Measurements from ENCODE around the gene NETO1. TPM values are rescaled to one million over a fixed set of nuclear protein-coding genes. Genes with fewer than 3 reads are reported as not detected.

Gene NETO1

DNA sequence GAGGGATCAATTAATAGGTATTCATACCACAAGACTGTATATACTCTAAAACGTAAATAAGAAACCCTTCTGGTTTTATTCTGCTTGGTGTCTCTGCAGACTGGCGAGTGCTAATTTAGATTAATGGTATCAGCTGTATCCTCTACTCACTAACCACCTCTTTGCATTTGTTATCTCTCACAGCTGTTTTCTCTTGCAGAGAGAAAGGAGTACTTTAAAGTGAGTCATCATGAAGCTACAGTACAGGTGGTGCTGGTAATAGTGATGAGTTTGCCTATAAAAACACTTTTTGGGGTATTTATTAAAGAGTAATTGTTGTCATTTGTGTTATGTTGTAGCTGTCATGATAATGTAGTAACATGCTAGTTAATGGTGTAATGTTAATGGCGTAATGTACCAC lies 147.7 kb downstream of the NETO1 start:
- Histone ChIP-seq H3K4me2 (ENCODE audit: low read length) (no peak overlapping the region), H3K36me3 (ENCODE audit: insufficient read depth, low read length) (no peaks in the 10 kb centered on the region), H3K27me3 (ENCODE audit: control insufficient read depth, insufficient read depth, low read length) (no peaks in the 10 kb centered on the region), H3K4me1 (ENCODE audit: control insufficient read depth, insufficient read depth, low read length) (no peaks in the 10 kb centered on the region), H3K4me3 (ENCODE audit: low read length) (no peak overlapping the region), H3K9ac (ENCODE audit: low read depth, low read length) (no peak overlapping the region), H3K9me3 (replicated peaks; ENCODE audit: low read length) (no peaks in the 10 kb centered on the region)

DNA sequence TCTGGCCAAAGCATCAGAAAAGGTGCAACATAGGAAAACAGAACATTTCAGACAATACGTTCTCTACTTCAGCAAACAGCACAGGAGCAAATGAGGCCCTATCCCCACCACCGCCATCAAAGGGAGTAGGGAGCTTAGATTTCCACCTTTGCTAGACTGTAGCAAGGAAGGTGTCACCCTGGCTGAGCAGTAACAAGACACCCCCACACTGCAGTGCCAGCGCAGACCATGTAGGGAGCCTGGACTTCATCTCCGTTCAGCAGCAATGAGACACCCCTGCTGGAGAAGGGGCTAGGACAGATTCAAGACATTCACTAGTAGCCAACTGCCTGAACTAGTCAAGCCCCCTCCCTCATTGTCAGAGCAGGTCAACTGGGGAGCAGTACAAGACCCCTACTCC lies 163.6 kb downstream of the NETO1 start:
- Histone ChIP-seq H3K9me3 (replicated peaks; ENCODE audit: low read length) (peaks cover 4% of the 10 kb centered on the region), H3K27me3 (ENCODE audit: control insufficient read depth, insufficient read depth, low read length) (no peaks in the 10 kb centered on the region), H3K36me3 (ENCODE audit: insufficient read depth, low read length) (no peaks in the 10 kb centered on the region), H3K9ac (ENCODE audit: low read depth, low read length) (no peak overlapping the region), H3K4me3 (ENCODE audit: low read length) (no peak overlapping the region), H3K4me2 (ENCODE audit: low read length) (no peak overlapping the region), H3K4me1 (ENCODE audit: control insufficient read depth, insufficient read depth, low read length) (no peaks in the 10 kb centered on the region)

DNA sequence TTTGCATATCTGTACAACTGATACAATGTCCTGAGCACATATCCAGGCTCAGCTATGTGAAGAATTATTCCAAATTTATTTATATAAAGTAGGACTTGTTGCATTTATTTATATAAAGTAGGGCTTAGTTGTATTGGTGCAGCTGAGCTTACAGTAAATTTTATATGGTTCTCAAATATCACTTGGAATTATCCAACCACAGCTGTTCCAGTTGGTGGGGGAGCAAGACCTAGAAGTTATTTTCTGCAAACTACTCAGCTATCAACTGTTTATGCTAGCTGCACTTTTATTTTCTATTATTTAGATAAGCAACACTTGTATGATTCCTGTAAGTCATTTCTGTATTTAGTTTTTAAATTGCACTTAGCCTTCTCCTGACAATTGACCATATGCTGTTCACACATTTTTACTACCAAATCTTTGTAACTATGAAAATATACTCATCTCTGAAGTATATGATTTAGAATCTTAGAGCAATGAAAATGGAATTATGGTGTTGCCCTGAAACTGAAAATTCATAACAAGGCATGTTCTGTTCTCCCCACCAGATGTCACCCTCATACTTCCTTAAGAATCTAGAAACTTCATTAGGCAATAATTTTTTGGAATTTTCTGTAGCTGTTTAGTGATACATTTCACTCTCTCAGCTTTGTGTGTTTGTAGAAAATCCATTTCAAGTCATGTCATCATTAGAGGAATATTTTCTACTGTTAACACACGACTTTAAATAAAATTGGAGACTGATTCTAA lies 166.7 kb downstream of the NETO1 start:
- no peaks in the 10 kb centered on the region for H3K27me3 ChIP-seq (ENCODE audit: control insufficient read depth, insufficient read depth, low read length)
- H3K9ac ChIP-seq (ENCODE audit: low read depth, low read length): no peak overlapping the region
- H3K9me3 ChIP-seq (replicated peaks; ENCODE audit: low read length): peaks cover 6% of the 10 kb centered on the region
- no peak overlapping the region for H3K4me2 ChIP-seq (ENCODE audit: low read length)
- no peak overlapping the region for H3K4me3 ChIP-seq (ENCODE audit: low read length)
- H3K4me1 ChIP-seq (ENCODE audit: control insufficient read depth, insufficient read depth, low read length): no peaks in the 10 kb centered on the region
- H3K36me3 ChIP-seq (ENCODE audit: insufficient read depth, low read length): no peaks in the 10 kb centered on the region

DNA sequence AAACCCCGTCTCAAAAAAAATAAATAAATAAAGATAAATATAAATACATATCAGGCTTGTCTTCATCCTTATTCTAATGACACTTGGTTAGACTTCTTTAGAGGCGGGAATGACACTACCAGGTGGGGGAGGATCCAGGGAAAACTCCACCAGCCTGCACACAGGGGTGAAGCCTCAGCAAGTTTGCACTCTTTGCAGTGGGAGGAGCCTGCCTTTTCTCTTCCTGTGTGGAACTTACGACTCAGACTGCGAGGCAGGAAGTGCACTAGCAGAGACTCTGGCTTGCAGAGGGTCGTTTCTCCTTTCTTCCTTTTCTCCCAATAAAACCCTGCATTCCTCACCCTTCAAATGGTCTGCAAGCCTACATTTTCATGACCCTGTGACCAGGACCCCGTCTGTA lies 170.1 kb downstream of the NETO1 start:
- H3K36me3 ChIP-seq (ENCODE audit: insufficient read depth, low read length): no peaks in the 10 kb centered on the region
- H3K4me2 ChIP-seq (ENCODE audit: low read length): no peak overlapping the region
- peaks cover 5% of the 10 kb centered on the region for H3K9me3 ChIP-seq (replicated peaks; ENCODE audit: low read length)
- no peak overlapping the region for H3K4me3 ChIP-seq (ENCODE audit: low read length)
- H3K27me3 ChIP-seq (ENCODE audit: control insufficient read depth, insufficient read depth, low read length): no peaks in the 10 kb centered on the region
- H3K4me1 ChIP-seq (ENCODE audit: control insufficient read depth, insufficient read depth, low read length): no peaks in the 10 kb centered on the region
- H3K9ac ChIP-seq (ENCODE audit: low read depth, low read length): no peak overlapping the region

DNA sequence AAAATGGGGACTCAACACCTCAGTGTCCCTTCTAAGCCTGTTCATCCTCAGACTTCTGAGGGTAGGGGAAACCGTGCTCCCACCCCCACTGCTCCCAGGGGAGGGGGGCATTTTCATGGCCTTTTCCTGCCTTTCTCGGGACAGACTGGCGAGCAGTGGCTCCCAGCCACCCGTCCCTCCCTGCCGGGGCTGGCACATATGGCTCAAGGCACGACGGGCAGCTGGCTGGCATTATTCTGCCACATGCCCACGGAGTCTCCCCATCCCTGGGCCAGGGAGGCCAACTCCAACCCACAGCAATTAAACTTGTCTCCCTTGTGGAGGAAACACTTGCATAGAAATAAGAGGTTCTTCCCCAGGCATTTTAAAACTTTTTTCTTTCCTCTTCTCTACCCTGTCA lies 175.2 kb downstream of the NETO1 start:
- H3K4me1 ChIP-seq (ENCODE audit: control insufficient read depth, insufficient read depth, low read length): no peaks in the 10 kb centered on the region
- H3K9me3 ChIP-seq (replicated peaks; ENCODE audit: low read length): peaks cover 4% of the 10 kb centered on the region
- no peak overlapping the region for H3K4me3 ChIP-seq (ENCODE audit: low read length)
- H3K27me3 ChIP-seq (ENCODE audit: control insufficient read depth, insufficient read depth, low read length): no peaks in the 10 kb centered on the region
- no peak overlapping the region for H3K9ac ChIP-seq (ENCODE audit: low read depth, low read length)
- no peaks in the 10 kb centered on the region for H3K36me3 ChIP-seq (ENCODE audit: insufficient read depth, low read length)
- H3K4me2 ChIP-seq (ENCODE audit: low read length): no peak overlapping the region

Small RNA genes within 50 kb of the gene (small RNA-seq; reads per million reads assigned to genes)
- not detected for gene MIR548AV
- gene RNA5SP460: not detected
